ENCODE measurements around the gene TAF10. TPM values are rescaled to one million over a fixed set of nuclear protein-coding genes. Genes with fewer than 3 reads are reported as not detected.

Gene TAF10
- total RNA-seq, 1 experiment from 2014 or later, result 387 TPM

DNA sequence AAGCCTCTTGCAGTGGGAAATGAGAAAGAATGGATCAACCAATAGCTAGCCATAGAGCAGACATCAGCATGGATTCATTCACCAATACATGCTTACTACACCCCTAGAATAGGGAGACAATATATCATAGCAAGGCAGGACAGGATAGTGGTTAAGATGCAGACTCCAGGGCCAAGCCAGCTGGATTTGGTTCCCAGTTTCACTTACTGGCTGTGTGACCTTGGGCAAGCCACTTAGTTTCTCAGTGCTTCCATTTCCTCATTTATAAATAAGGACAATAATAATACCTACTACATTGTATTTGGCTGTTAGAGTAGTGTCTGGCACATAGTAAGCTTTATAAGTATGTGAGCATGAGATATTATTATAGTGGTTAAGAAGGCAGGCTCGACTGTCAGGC is 36.5 kb upstream of the TAF10 start:
- TF ChIP-seq, protein P1, sequence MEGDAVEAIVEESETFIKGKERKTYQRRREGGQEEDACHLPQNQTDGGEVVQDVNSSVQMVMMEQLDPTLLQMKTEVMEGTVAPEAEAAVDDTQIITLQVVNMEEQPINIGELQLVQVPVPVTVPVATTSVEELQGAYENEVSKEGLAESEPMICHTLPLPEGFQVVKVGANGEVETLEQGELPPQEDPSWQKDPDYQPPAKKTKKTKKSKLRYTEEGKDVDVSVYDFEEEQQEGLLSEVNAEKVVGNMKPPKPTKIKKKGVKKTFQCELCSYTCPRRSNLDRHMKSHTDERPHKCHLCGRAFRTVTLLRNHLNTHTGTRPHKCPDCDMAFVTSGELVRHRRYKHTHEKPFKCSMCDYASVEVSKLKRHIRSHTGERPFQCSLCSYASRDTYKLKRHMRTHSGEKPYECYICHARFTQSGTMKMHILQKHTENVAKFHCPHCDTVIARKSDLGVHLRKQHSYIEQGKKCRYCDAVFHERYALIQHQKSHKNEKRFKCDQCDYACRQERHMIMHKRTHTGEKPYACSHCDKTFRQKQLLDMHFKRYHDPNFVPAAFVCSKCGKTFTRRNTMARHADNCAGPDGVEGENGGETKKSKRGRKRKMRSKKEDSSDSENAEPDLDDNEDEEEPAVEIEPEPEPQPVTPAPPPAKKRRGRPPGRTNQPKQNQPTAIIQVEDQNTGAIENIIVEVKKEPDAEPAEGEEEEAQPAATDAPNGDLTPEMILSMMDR (IDR thresholded peaks at IDR 0.05), result no peak
- TF ChIP-seq POLR2AphosphoS5 (IDR thresholded peaks at IDR 0.05; ENCODE audit: low read depth, low read length) (no peak), SIN3A (IDR thresholded peaks at IDR 0.05; ENCODE audit: borderline replicate concordance, insufficient read depth, low read depth, low read length) (no peak), TCF7L2 (IDR thresholded peaks at IDR 0.05; ENCODE audit: low read depth, low read length) (no peak)
- TF ChIP-seq, protein P2, sequence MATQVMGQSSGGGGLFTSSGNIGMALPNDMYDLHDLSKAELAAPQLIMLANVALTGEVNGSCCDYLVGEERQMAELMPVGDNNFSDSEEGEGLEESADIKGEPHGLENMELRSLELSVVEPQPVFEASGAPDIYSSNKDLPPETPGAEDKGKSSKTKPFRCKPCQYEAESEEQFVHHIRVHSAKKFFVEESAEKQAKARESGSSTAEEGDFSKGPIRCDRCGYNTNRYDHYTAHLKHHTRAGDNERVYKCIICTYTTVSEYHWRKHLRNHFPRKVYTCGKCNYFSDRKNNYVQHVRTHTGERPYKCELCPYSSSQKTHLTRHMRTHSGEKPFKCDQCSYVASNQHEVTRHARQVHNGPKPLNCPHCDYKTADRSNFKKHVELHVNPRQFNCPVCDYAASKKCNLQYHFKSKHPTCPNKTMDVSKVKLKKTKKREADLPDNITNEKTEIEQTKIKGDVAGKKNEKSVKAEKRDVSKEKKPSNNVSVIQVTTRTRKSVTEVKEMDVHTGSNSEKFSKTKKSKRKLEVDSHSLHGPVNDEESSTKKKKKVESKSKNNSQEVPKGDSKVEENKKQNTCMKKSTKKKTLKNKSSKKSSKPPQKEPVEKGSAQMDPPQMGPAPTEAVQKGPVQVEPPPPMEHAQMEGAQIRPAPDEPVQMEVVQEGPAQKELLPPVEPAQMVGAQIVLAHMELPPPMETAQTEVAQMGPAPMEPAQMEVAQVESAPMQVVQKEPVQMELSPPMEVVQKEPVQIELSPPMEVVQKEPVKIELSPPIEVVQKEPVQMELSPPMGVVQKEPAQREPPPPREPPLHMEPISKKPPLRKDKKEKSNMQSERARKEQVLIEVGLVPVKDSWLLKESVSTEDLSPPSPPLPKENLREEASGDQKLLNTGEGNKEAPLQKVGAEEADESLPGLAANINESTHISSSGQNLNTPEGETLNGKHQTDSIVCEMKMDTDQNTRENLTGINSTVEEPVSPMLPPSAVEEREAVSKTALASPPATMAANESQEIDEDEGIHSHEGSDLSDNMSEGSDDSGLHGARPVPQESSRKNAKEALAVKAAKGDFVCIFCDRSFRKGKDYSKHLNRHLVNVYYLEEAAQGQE (IDR thresholded peaks at IDR 0.05; ENCODE audit: insufficient read depth in 1 of 2, low read depth in 2 of 2, low read length in 1 of 2), result no peak
- DNase-seq (ENCODE audit: low read depth, low spot score) (no peak), ATAC-seq (no peak)
- CTCF ChIA-PET, result no interaction called here
- in situ Hi-C loops (cut with HindIII; ENCODE audit: low pct_unique_long_range_greater_than_20kb, low sequenced_read_pairs), result no loop called here
- H3K27ac ChIP-seq (ENCODE audit: low read length), result no peak overlapping the region
- H3K9me3 ChIP-seq (ENCODE audit: control insufficient read depth, insufficient read depth, low read depth, low read length), result no peaks in the 10 kb centered on the region
- H3K4me3 ChIP-seq (ENCODE audit: low read depth in 2 of 2, low read length in 2 of 2), result no peak overlapping the region
- H3K36me3 ChIP-seq (ENCODE audit: control insufficient read depth, insufficient read depth, low read length), result no peaks in the 10 kb centered on the region
- peaks cover 47% of the 10 kb centered on the region for H3K27me3 ChIP-seq (ENCODE audit: control insufficient read depth, insufficient read depth, low read length)
- intact Hi-C loops (cut with micrococcal nuclease; ENCODE audit: unreplicated experiment), result no loop called here
- BruUV-seq (replicated peaks), result no TSS peak
- H3K4me1 ChIP-seq (ENCODE audit: control insufficient read depth, insufficient read depth, low read length), result no peaks in the 10 kb centered on the region
- POLR2A ChIA-PET, result interaction anchor here (0.6 kb wide), 1 partner anchor 23 kb away, joined by 3 read pairs; no protein-coding TSS in a partner anchor

DNA sequence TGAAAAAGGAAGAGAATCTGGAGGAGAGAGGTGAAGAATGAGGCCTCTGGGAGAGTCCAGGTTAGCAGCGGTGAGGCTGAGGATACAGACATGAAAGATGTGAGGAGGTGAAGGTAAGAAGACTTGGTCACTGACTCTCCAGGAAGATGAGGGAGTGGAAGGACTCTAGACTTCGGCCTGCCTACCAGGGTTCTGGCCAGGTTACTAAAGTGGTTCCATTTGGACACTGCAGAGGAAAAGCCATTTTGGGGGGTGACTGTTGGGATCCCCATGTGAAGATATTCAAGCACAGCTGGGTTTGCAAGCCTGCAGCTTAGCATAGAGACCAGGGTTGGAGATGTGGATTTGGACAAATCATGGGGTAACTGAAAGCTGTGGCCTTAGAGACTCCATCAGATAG is 35.8 kb upstream of the TAF10 start:
- no peak overlapping the region for H3K27ac ChIP-seq (ENCODE audit: low read length)

More for the DNA sequence above, 35.8 kb upstream of the TAF10 start:
- no TSS peak for BruUV-seq (replicated peaks)
- ChIA-PET POLR2A (no interaction called here), CTCF (interaction anchor here (0.6 kb wide), 1 partner anchor 11 kb away, joined by 3 read pairs; no protein-coding TSS in a partner anchor)
- Histone ChIP-seq H3K4me1 (ENCODE audit: control insufficient read depth, insufficient read depth, low read length) (no peaks in the 10 kb centered on the region), H3K9me3 (ENCODE audit: control insufficient read depth, insufficient read depth, low read depth, low read length) (no peaks in the 10 kb centered on the region), H3K27me3 (ENCODE audit: control insufficient read depth, insufficient read depth, low read length) (peaks cover 45% of the 10 kb centered on the region), H3K4me3 (ENCODE audit: low read depth in 2 of 2, low read length in 2 of 2) (no peak overlapping the region), H3K36me3 (ENCODE audit: control insufficient read depth, insufficient read depth, low read length) (no peaks in the 10 kb centered on the region)
- in situ Hi-C loops (cut with HindIII; ENCODE audit: low pct_unique_long_range_greater_than_20kb, low sequenced_read_pairs) (no loop called here), intact Hi-C loops (cut with micrococcal nuclease; ENCODE audit: unreplicated experiment) (no loop called here)
- ATAC-seq (no peak), DNase-seq (ENCODE audit: low read depth, low spot score) (no peak)
- TF ChIP-seq, protein P2 (IDR thresholded peaks at IDR 0.05; ENCODE audit: insufficient read depth in 1 of 2, low read depth in 2 of 2, low read length in 1 of 2), result no peak
- TF ChIP-seq SIN3A (IDR thresholded peaks at IDR 0.05; ENCODE audit: borderline replicate concordance, insufficient read depth, low read depth, low read length), result no peak
- TF ChIP-seq TCF7L2 (IDR thresholded peaks at IDR 0.05; ENCODE audit: low read depth, low read length), result no peak
- no peak for TF ChIP-seq POLR2AphosphoS5 (IDR thresholded peaks at IDR 0.05; ENCODE audit: low read depth, low read length)
- TF ChIP-seq, protein P1 (IDR thresholded peaks at IDR 0.05), result no peak
